Measurements from ENCODE around the gene DSG1. TPM values are rescaled to one million over a fixed set of nuclear protein-coding genes. Genes with fewer than 3 reads are reported as not detected.
"Not testable (repeated sequence)": the region's sequence is repeated elsewhere in the genome, so short reads cannot be mapped to it uniquely, and the experiment has no call there.

Gene DSG1
- total RNA-seq, 1 donor from 2014 or later = not detected

DNA sequence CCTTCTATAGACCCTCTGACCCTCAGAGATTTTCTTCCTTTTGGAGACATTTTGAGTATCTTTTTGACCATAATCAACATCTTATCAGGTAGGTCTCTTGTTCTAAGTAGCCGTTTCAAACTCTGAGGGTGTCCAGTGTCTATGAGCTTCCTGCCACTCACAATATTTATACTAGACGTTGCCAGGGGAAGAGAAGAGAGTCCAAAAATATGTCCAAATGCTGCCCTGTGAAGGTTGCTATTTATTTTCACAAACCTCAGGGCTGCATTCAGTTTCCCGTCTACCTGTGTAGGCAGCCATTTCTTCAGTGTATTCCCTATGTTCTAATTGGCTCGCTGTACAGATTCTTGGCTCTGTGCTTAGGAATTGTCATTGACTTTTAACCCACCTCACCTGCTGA lies 986 bp upstream of the DSG1 start:
- intact Hi-C loops (cut with DNase I) = no loop called here
- no peaks in the 10 kb centered on the region for H3K9me3 ChIP-seq
- H3K27me3 ChIP-seq = no peaks in the 10 kb centered on the region
- no peaks in the 10 kb centered on the region for H3K4me1 ChIP-seq
- H3K27ac ChIP-seq = no peak overlapping the region
- no peak for TF ChIP-seq CTCF (IDR thresholded peaks at IDR 0.05)
- no peak for DNase-seq (ENCODE audit: low spot score in 2 of 2)
- H3K36me3 ChIP-seq = no peaks in the 10 kb centered on the region
- H3K4me3 ChIP-seq = no peak overlapping the region

- H3K9me3 ChIP-seq = no peaks in the 10 kb centered on the region
- TF ChIP-seq CTCF (IDR thresholded peaks at IDR 0.05) = no peak
- intact Hi-C loops (cut with DNase I) = no loop called here
- no peaks in the 10 kb centered on the region for H3K27me3 ChIP-seq
- no peak overlapping the region for H3K4me3 ChIP-seq
- H3K27ac ChIP-seq = no peak overlapping the region
- no peak for DNase-seq (ENCODE audit: low spot score in 2 of 2)
- H3K36me3 ChIP-seq = no peaks in the 10 kb centered on the region
- H3K4me1 ChIP-seq = no peaks in the 10 kb centered on the region
Observed at GRCh38 chr18:31321719-31322118, 3.8 kb downstream of the DSG1 start.

- TF ChIP-seq CTCF (IDR thresholded peaks at IDR 0.05) = no peak
- Histone ChIP-seq H3K4me1 (no peaks in the 10 kb centered on the region), H3K9me3 (no peaks in the 10 kb centered on the region), H3K36me3 (no peaks in the 10 kb centered on the region), H3K27ac (no peak overlapping the region), H3K27me3 (no peaks in the 10 kb centered on the region), H3K4me3 (no peak overlapping the region)
- intact Hi-C loops (cut with DNase I) = no loop called here
- DNase-seq (ENCODE audit: low spot score in 2 of 2) = peak in 1 of 2 donors; percentile 62
Observed at GRCh38 chr18:31325051-31325450, 7.1 kb downstream of the DSG1 start.

GRCh38 chr18:31329787-31330438 lies 12.0 kb downstream of the DSG1 start:
- no peak for DNase-seq (ENCODE audit: low spot score in 2 of 2)
- no peaks in the 10 kb centered on the region for H3K27me3 ChIP-seq
- H3K4me3 ChIP-seq = no peak overlapping the region
- no peak overlapping the region for H3K27ac ChIP-seq
- no peaks in the 10 kb centered on the region for H3K9me3 ChIP-seq
- TF ChIP-seq CTCF (IDR thresholded peaks at IDR 0.05) = no peak
- H3K4me1 ChIP-seq = no peaks in the 10 kb centered on the region
- intact Hi-C loops (cut with DNase I) = no loop called here
- no peaks in the 10 kb centered on the region for H3K36me3 ChIP-seq

DNA sequence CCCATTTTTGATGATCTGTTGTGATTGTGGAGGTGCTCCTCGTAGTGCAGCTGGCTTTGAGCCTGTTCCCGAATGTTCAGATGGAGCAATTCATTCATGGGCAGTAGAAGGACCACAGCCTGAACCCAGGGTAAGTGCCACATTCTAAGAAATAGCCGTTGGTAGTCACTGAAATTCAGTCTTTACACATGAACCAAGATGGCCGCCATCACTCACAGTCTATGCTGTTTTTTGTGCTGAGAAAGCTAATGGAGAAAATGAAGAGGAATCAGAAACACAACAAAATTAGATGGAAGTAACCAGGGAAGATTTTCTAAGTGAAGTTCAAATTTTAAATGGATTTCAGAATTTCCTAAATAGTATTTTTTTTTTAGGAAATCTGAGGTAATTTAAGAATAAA lies 25.5 kb downstream of the DSG1 start:
- Histone ChIP-seq H3K27ac (no peak overlapping the region), H3K36me3 (no peaks in the 10 kb centered on the region), H3K27me3 (no peaks in the 10 kb centered on the region), H3K4me1 (no peaks in the 10 kb centered on the region), H3K9me3 (no peaks in the 10 kb centered on the region), H3K4me3 (no peak overlapping the region)
- intact Hi-C loops (cut with DNase I) = no loop called here
- TF ChIP-seq CTCF (IDR thresholded peaks at IDR 0.05) = no peak
- DNase-seq (ENCODE audit: low spot score in 2 of 2) = no peak

DNA sequence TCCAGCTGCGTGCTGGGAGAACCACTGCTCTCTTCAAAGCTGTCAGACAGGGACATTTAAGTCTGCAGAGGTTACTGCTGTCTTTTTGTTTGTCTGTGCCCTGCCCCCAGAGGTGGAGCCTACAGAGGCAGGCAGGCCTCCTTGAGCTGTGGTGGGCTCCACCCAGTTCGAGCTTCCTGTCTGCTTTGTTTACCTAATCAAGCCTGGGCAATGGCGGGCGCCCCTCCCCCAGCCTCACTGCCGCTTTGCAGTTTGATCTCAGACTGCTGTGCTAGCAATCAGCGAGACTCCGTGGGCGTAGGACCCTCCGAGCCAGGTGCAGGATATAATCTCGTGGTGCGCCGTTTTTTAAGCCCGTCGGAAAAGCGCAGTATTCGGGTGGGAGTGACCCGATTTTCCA lies 35.4 kb downstream of the DSG1 start:
- H3K27me3 ChIP-seq; intact Hi-C loops (cut with DNase I); H3K27ac ChIP-seq; H3K9me3 ChIP-seq; H3K4me1 ChIP-seq; H3K36me3 ChIP-seq; DNase-seq (ENCODE audit: low spot score in 2 of 2); H3K4me3 ChIP-seq: not testable (repeated sequence)
